Endothelial cell of umbilical vein (primary cell): ENCODE results near the gene PRKAR1A. TPM values are rescaled to one million over a fixed set of nuclear protein-coding genes. Genes with fewer than 3 reads are reported as not detected.

Source experiments
- BruUV-seq: library from RNA; stranded (reverse); fragments of 400-500 nt; replicated peaks from 2 replicates; lab custom pipeline; 2021; lab: Mats Ljungman, UMichigan
- CTCF ChIA-PET: fragments of 300-600, 350-600 bp; sonication (Branson Sonifier 250); formaldehyde crosslinking; loops from one replicate; lab custom pipeline; 2021; ENCODE audit warnings: antibody characterized with exemption, inconsistent platforms; lab: Charles Lee
- POLR2A ChIA-PET: fragments of 300-600, 350-600 bp; sonication (Branson Sonifier 250); formaldehyde crosslinking; loops from one replicate; lab custom pipeline; 2021; ENCODE audit warnings: antibody characterized with exemption, inconsistent platforms; lab: Charles Lee
- DNase-seq: peaks from one replicate; pipeline ENCODE4 v3.0.0-alpha.2; 2011; ENCODE audit warnings: low read depth, low spot score
- FAIRE-seq: peaks from 2 replicates; lab custom pipeline; 2011; peaks lifted over from hg19 to GRCh38; lab: Jason Lieb, UNC
- H2AFZ ChIP-seq: 2 replicates; pipeline ENCODE4 v1.6.0; 2012; ENCODE audit warnings: low read depth, low read length, control low read depth, inconsistent platforms
- H3K27ac ChIP-seq: 2 replicates; pipeline ENCODE4 v1.5.1; 2011; ENCODE audit warnings: low read depth, mild to moderate bottlenecking, control low read depth, low read length, moderate library complexity; ENCODE audit not compliant: insufficient read depth
- H3K27me3 ChIP-seq, 2 experiments: 2 replicates each; pipeline versions ENCODE4 v1.6.0 to v1.6.1; 2011; ENCODE audit warnings: low read length in 2 of 2, mixed read lengths in 1 of 2; ENCODE audit not compliant: control insufficient read depth in 2 of 2, insufficient read depth in 2 of 2
- H3K36me3 ChIP-seq, 2 experiments: 2 replicates in 1 of 2; 3 replicates in 1 of 2; pipeline ENCODE4 v1.5.1; 2011; ENCODE audit warnings: low read length in 2 of 2, mild to moderate bottlenecking in 1 of 2, moderate library complexity in 1 of 2; ENCODE audit not compliant: control insufficient read depth in 2 of 2, insufficient read depth in 2 of 2; ENCODE audit errors: extremely low read depth in 1 of 2
- H3K4me1 ChIP-seq: 3 replicates; pipeline ENCODE4 v1.5.1; 2011; ENCODE audit warnings: mild to moderate bottlenecking, low read length; ENCODE audit not compliant: control insufficient read depth, insufficient read depth; ENCODE audit errors: extremely low read depth
- H3K4me2 ChIP-seq: 2 replicates; pipeline ENCODE4 v1.6.1; 2011; ENCODE audit warnings: low read length, control low read depth, mixed read lengths; ENCODE audit not compliant: insufficient read depth
- H3K4me3 ChIP-seq, 3 experiments: fragments of 200-600 bp in 1 of 3; sonication (generic), shearing (Covaris generic) in 1 of 3; replicated peaks in 1 of 3; 2 replicates each; pipeline ENCODE4 v1.5.1; 2011 to 2016; ENCODE audit warnings: control low read depth in 3 of 3, low read length in 3 of 3, mild to moderate bottlenecking in 2 of 3, inconsistent platforms in 1 of 3, low read depth in 1 of 3, moderate library complexity in 1 of 3; ENCODE audit not compliant: insufficient read depth in 1 of 3
- H3K79me2 ChIP-seq: 2 replicates; pipeline ENCODE4 v1.6.0; 2012; ENCODE audit warnings: low read length, inconsistent platforms; ENCODE audit not compliant: control insufficient read depth, insufficient read depth
- H3K9ac ChIP-seq: replicated peaks from 2 replicates; pipeline ENCODE3; 2011; ENCODE audit warnings: low read length, control low read depth; ENCODE audit not compliant: insufficient read depth; ENCODE audit errors: extremely low read depth
- H3K9me1 ChIP-seq: replicated peaks from 3 replicates; pipeline ENCODE4 v1.6.0; 2011; ENCODE audit warnings: mild to moderate bottlenecking, low read length; ENCODE audit not compliant: control insufficient read depth, insufficient read depth; ENCODE audit errors: extremely low read depth
- H3K9me3 ChIP-seq: replicated peaks from 2 replicates; pipeline ENCODE4 v1.5.1; 2012; ENCODE audit warnings: low read length, inconsistent platforms; ENCODE audit not compliant: control insufficient read depth, insufficient read depth
- H4K20me1 ChIP-seq: replicated peaks from 2 replicates; pipeline ENCODE3; 2011; ENCODE audit warnings: mild to moderate bottlenecking, low read length; ENCODE audit not compliant: control insufficient read depth, insufficient read depth; ENCODE audit errors: extremely low read depth
- FOS ChIP-seq: IDR thresholded peaks from 2 replicates; pipeline ENCODE4 v1.6.1; 2011; ENCODE audit warnings: mild to moderate bottlenecking, low read length, moderate library complexity, borderline replicate concordance; ENCODE audit not compliant: insufficient read depth
- GATA2 ChIP-seq: IDR thresholded peaks from 2 replicates; pipeline ENCODE4 v1.7.0; 2011; ENCODE audit warnings: low read depth, mild to moderate bottlenecking, moderate library complexity, mixed read lengths, low read length; ENCODE audit not compliant: insufficient read length, insufficient read depth
- JUN ChIP-seq: IDR thresholded peaks from 2 replicates; pipeline ENCODE4 v1.6.1; 2011; ENCODE audit warnings: borderline replicate concordance, low read depth; ENCODE audit not compliant: insufficient read length, insufficient read depth
- MYC ChIP-seq: IDR thresholded peaks from one replicate; pipeline ENCODE4 v1.6.1; 2011; ENCODE audit warnings: mild to moderate bottlenecking, low read depth, low read length
- POLR2A ChIP-seq: IDR thresholded peaks from 2 replicates; pipeline ENCODE4 v1.6.1; 2012; ENCODE audit warnings: low read depth, mild to moderate bottlenecking, control low read depth, low read length
- dilution Hi-C: fragments of 300-500 bp; cut with MboI; formaldehyde crosslinking; loops from one replicate; pipeline ENCODE4 v1.15.0; 2019; ENCODE audit warnings: low sequenced_read_pairs; ENCODE audit not compliant: extremely low pct_ligation_motif_present
- intact Hi-C: fragments of 100-400 bp; cut with micrococcal nuclease; formaldehyde crosslinking; loops from one replicate; pipeline ENCODE4 v1.10.0; 2022
- polyA plus RNA-seq, 4 experiments: library from polyadenylated mRNA; depleted of rRNA in 3 of 4; stranded (reverse) in 3 of 4; unstranded in 1 of 4; fragments of >200 nt; gene quantifications; 2 replicates each; pipeline versions ENCODE4 v1.2.1 to v1.2.3, GENCODE V29; 2011 to 2012; ENCODE audit warnings: missing spikeins in 1 of 4
- total RNA-seq: library from RNA; stranded (reverse); gene quantifications from 2 replicates; pipeline ENCODE4 v1.2.3, GENCODE V29; 2021
- TF ChIP-seq, protein P1 (sequence below), 2 donors: IDR thresholded peaks; 1 replicate in 1 of 2; 2 replicates in 1 of 2; pipeline ENCODE4 v1.5.1; 2011; ENCODE audit warnings: low read length in 2 of 2, mild to moderate bottlenecking in 2 of 2, moderate library complexity in 2 of 2, control low read depth in 1 of 2, inconsistent platforms in 1 of 2, low read depth in 1 of 2; ENCODE audit not compliant: insufficient read depth in 1 of 2; ENCODE audit errors: extremely low read depth in 1 of 2

Gene PRKAR1A
- total and polyA plus RNA-seq, 2 donors (not counting 3 experiments of a cell fraction or from before 2014, with no cell fraction given), result 92.0 to 257 TPM

DNA sequence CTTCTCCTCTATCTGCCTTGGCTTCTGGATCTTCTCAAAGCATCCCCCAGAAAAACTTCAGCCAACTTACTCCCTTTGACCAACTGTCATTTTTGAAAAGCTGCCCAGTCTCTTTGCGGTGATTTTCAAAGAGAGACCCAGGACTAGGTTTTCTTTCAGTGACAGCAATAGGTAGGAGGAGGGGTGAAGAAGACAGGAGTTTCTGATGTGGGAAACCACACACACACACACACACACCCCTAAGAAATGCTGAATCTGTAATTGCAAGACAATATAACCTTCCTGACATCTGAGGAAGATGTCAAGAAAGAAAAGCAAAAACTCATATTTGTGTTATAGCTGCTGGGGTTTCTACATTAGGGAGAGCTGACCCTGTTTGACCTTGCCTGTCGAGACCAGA lies 83.8 kb downstream of the PRKAR1A start:
- Histone ChIP-seq H3K4me3 (no peak overlapping the region), H3K36me3 (no peaks in the 10 kb centered on the region), H3K9ac (no peak overlapping the region), H4K20me1 (no peaks in the 10 kb centered on the region), H2AFZ (no peak overlapping the region), H3K9me1 (no peaks in the 10 kb centered on the region), H3K4me1 (peaks cover 3% of the 10 kb centered on the region), H3K9me3 (no peaks in the 10 kb centered on the region), H3K79me2 (no peaks in the 10 kb centered on the region), H3K27me3 (peaks cover 20 to 30% of the 10 kb centered on the region in 2 experiments), H3K27ac (no peak overlapping the region), H3K4me2 (no peak overlapping the region)
- POLR2A ChIA-PET, result no interaction called here
- TF ChIP-seq MYC (no peak), JUN (no peak), GATA2 (no peak), FOS (no peak), POLR2A (no peak)
- TF ChIP-seq, protein P1, sequence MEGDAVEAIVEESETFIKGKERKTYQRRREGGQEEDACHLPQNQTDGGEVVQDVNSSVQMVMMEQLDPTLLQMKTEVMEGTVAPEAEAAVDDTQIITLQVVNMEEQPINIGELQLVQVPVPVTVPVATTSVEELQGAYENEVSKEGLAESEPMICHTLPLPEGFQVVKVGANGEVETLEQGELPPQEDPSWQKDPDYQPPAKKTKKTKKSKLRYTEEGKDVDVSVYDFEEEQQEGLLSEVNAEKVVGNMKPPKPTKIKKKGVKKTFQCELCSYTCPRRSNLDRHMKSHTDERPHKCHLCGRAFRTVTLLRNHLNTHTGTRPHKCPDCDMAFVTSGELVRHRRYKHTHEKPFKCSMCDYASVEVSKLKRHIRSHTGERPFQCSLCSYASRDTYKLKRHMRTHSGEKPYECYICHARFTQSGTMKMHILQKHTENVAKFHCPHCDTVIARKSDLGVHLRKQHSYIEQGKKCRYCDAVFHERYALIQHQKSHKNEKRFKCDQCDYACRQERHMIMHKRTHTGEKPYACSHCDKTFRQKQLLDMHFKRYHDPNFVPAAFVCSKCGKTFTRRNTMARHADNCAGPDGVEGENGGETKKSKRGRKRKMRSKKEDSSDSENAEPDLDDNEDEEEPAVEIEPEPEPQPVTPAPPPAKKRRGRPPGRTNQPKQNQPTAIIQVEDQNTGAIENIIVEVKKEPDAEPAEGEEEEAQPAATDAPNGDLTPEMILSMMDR (IDR thresholded peaks at IDR 0.05; ENCODE audit: extremely low read depth in 1 of 2, insufficient read depth in 1 of 2, low read depth in 1 of 2, low read length in 2 of 2), result no peak
- DNase-seq, result no peak
- dilution Hi-C loops (no loop called here), intact Hi-C loops (no loop called here)
- FAIRE-seq, result no peak
- CTCF ChIA-PET, result interaction anchor here (0.6 to 1.3 kb wide), 2 partner anchors 16 to 129 kb away, joined by 3 to 4 read pairs; no protein-coding TSS in a partner anchor
- no TSS peak for BruUV-seq
